GM20431 (cell line): ENCODE data around the gene MKLN1.

Source experiments
- in situ Hi-C: fragments of 300-500 bp; cut with MseI, MboI; formaldehyde crosslinking; loops from one replicate; pipeline ENCODE4 v1.15.0; 2020; ENCODE audit warnings: low sequenced_read_pairs; ENCODE audit not compliant: unreplicated experiment

Gene MKLN1

GRCh38 chr7:131342864-131343442 lies 15.3 kb downstream of the MKLN1 start:
- in situ Hi-C loops: no loop called here

GRCh38 chr7:131346885-131347592 lies 19.4 kb downstream of the MKLN1 start:
- in situ Hi-C loops: no loop called here

GRCh38 chr7:131352032-131352431 lies 24.4 kb downstream of the MKLN1 start:
- in situ Hi-C loops: no loop called here

DNA sequence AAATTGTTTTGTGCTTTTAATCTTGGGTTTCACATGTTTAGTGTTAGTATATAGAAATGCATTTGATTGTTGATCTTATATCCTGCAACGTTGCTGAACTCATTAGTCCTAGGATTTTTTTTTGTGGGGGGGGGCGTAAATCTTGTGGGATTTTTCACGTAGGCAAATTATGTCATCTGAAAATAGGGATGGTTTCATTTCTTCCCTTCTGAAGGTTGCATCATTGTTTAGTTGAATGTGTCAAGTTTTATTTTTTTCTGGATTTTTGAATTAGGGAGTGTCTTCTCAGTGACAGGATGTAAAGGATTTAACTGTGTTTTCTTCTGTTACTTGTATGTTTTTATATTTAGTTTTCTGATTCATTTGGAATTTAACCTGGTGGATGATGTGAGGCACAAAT lies 26.7 kb downstream of the MKLN1 start:
- in situ Hi-C loops: no loop called here

- in situ Hi-C loops: no loop called here
Measured at GRCh38 chr7:131355917-131356777, 28.5 kb downstream of the MKLN1 start.

- in situ Hi-C loops: no loop called here
Measured at GRCh38 chr7:131357282-131357880, 29.7 kb downstream of the MKLN1 start.

DNA sequence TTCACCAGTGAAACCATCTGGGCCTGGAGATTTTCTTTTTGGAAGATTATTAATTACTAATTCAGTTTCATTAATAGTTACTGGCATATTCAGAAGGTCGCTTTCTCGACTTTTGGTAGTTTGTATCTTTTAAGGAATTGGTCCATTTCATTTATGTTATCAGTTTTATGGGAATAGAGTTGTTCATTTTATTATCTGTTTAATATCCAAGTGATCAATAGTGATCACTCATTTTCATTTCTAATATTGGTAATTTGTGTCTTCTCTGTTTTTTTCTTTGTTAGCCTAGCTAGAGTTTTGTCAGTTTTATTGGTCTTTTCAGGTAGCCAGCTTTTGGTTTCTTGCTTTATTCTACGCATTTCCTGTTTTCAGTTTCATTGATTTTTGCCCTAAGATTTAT lies 31.0 kb downstream of the MKLN1 start:
- in situ Hi-C loops: no loop called here

GRCh38 chr7:131359136-131359776 lies 31.6 kb downstream of the MKLN1 start:
- in situ Hi-C loops: no loop called here

DNA sequence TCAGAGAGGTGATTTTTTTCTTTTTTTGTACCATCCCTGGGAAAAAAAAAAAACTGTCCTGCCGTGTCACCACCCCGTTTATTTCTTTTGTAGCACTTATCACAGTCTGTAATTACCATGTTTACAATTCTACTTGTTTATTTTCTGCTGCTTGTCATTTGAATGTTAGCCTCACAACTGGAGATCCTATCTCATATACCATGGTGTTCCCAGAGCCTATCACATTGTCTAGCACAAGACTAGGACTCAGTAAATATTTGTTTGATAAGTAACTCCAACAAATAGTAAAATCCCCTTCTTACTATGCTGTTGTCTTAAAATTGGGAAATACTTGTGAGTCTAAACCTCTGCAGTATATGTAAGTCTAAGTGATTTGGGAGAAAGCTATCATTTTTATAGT lies 36.0 kb downstream of the MKLN1 start:
- in situ Hi-C loops: no loop called here

DNA sequence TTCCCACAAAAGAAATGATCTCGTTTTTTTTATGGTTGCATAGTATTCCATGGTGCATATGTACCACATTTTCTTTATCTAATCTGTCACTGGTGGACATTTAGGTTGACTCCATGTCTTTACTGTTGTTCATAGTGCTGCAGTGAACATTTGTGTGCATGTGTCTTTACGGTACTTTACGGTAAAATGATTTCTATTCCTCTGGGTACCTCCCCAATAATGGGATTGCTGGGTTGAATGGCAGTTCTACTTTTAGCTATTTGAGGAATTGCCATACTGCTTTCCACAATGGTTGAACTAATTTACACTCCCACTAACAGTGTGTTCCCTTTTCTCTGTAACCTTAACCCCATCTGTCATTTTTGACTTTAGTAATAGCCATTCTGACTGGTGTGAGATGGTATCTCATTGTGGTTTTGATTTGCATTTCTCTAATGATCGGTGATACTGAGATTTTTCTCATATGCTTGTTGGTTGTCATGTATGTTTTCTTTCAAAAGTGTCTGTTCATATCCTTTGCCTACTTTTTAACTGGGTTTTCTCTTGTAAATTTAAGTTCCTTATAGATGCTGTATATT lies 37.2 kb downstream of the MKLN1 start:
- in situ Hi-C loops: no loop called here

DNA sequence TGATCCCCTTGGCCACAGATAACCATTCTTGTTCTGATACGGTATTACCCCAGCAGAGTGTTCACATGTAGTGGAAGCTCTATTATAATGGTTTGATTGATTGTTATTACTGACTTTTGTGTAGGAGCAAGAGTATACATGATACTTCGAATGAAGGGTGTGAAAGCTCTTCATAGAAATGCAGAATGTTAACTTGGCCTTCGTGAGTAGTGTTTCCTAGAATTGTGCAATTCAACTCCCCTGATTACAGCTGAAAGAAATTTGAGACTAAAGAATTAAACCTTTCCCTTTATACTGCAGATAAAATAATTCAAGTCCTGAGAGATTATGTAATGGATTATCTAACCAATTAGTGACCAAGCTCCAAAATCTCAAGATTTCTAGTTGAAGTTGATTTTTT lies 38.2 kb downstream of the MKLN1 start:
- in situ Hi-C loops: no loop called here

DNA sequence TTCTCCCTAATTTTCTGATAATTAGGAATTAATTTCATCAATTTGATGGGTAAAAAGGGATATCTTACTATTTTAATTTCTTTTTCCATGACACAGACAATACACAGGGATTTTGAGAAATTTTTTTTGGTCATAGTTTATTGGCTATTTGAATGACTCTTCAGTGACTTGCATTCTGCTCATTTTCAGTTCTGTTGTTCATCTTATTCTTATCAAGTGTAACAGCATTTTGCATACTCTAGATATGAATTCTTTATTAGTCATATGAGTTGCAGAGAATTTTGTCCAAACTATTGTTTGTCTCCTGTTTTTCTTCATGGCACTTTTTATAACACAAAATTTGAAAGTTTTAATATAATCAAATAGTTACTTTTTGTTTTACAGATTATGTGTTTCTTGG lies 41.7 kb downstream of the MKLN1 start:
- in situ Hi-C loops: no loop called here

GRCh38 chr7:131370523-131370968 lies 42.9 kb downstream of the MKLN1 start:
- in situ Hi-C loops: no loop called here

GRCh38 chr7:131371411-131371810 lies 43.7 kb downstream of the MKLN1 start:
- in situ Hi-C loops: no loop called here

DNA sequence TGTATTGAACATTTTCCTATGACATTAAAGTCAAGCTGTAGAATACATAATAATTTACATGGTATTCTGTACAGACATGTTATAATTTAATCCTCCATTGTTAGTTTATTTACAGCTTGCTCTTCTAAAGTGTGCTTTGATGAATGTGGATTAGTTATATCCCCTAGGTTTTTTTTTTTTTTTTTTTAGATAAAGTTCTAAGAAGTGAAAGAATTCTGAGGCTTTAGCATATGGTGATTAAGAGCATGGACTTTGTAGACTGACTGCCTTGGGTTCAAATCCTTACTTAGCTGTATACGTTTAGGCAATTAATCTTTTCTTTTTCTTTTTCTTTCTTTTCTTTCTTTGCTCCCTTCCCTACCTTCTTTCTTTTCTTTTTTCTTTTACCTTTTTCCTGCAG lies 44.9 kb downstream of the MKLN1 start:
- in situ Hi-C loops: no loop called here

GRCh38 chr7:131374821-131375220 lies 47.1 kb downstream of the MKLN1 start:
- in situ Hi-C loops: no loop called here

DNA sequence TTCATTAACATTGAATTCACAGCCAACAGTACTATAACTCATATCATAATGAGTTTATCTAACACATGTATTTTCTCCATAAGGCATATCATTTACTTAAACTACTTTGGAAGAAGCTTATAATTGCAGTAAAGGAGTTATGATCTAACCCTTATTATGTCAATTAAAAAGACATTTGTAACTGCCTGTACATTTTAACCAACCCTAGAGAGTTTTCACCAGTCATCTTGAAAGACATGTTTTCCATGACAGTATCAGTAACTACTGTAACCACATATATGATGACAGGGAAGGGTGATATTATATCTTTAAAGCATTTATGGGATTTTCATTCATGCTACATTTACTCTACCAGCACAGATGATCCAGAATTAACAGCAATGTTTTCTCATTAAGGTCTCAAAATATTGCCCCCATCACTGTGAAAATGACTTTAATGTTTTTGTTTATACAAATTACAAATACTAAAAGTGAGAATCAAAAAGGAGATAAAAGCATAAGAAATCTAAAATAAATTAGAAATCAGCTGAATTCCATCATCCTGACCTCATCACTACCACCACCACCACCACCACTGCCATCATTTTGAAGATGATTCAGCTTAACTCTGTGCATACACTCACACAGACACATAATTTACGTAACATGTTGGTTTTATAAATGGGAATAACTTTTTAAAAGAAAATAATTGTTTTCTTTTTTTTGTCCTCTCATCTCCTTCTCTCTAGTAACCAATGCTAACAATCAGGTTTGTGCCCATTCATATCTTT lies 53.6 kb downstream of the MKLN1 start:
- in situ Hi-C loops: no loop called here

DNA sequence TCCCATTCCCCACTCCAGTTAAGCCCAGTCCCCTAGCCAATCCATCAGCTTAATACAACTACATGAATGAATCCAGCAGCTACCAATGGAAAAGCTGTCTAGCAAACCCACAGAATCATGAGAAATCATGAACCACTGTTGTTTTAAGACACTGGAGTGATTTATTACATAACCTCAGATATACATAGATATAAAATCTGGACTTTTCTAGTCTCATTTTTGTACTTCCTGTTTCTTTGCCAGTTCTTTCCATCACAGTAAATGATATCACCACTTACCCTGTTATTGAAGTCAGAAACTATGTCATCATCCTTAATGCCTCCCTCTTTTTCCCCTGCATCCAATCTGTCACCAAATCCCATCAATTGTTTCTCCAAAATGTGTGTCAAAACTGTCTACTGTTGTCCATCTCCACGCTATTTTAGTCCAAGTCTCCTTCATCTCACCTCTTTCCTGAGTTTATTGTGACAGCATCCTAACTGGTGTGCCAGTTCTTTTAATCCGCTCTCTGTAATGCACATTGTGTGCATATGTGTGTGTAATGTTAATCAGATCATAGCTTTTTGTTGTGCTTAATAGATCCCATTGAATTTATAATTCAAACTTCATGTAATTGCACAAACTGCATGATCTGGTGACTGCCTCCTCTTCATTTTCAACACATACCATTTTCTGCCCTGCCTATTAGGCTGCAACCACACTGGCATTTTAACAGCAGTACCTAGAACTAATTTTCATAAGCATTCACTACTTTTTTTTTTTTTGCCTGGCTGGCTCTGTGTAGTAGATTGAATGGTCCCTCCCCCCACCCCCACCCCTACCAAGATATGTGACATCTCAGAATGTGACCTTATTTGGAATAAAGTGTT lies 56.0 kb downstream of the MKLN1 start:
- in situ Hi-C loops: no loop called here
